Activated CD4-positive, alpha-beta T cell treated with anti-CD3 and anti-CD28 coated beads, Interleukin-2, Interleukin-4, amounts not matched to agents 100 ng/mL and 50 ng/mL, durations not matched to agents 16 hours and 8 hours (primary cell): Measurements from ENCODE around the gene ZBTB7A.

Source experiments
- DNase-seq: peaks from one replicate; pipeline ENCODE4 v3.0.0-alpha.2; 2020; ENCODE audit warnings: low spot score

Gene ZBTB7A

DNA sequence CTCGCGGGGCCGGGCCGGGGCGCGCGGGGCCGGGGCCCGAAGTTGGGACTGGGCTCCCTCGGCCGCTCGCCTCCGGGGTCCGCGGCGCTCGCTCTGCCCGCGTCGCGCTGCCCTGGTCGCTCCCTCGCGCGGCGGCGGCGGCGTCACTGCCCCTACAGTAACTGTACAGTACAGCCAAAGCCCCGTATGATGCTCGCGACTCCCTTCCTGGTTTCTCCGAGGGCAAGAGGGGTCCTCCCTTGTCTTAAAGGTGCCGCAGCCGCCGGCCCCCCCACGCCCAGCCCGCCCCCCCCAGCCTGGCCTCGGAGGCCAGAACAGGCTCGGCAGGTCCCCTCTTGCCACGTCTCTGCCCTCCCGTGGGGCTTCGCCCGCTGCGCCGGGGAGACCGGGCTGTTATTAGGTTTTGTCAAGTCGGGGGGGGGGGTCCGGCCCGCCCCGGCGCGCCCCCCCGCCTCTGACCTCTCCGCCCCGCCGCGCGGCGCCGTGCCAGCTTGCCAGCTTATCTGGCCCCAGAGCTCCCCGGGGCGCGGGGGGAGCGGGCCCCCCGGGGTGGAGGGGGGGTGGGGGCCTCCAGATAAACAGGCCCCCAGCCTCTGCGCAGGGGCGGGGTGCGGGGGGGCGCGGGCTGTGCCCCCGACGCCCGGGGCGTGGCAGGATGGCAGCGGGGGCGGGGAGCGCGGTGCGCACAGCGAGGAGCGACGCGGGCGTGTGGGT is at the start of gene ZBTB7A:
Gene ZBTB7A (minus strand): TSS at position 218 of the 714 bp plus-strand sequence. CDS start 11,667 bp downstream, outside the sequence.
- DNase-seq, result peak; percentile 60

DNA sequence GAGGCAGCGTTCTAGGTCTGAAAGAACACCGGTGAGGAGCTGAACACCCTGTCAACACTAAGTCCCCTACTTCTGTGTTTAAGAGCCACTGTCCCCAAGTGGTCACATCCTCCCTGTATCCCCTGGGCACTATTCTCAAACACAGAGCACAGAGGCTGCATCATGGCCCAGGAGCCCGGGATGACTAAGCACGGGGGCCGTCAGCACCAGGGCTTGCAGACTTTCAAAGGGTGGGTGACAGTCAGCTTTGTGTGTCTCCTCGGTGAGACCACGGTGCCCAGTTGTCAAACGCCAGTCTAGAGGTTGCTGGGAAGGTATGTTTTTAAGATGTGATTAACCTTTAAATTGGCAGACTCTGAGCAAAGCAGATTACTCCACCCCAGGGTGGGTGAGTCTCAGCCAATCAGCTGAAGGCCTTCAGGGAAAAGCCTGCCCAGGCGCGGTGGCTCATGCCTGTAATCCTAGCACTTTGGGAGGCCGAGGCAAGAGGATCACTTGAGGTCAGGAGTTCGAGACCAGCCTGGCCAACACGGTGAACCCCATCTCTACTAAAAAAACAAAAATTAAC is 49.2 kb upstream of the ZBTB7A start:
- DNase-seq, result no peak

DNA sequence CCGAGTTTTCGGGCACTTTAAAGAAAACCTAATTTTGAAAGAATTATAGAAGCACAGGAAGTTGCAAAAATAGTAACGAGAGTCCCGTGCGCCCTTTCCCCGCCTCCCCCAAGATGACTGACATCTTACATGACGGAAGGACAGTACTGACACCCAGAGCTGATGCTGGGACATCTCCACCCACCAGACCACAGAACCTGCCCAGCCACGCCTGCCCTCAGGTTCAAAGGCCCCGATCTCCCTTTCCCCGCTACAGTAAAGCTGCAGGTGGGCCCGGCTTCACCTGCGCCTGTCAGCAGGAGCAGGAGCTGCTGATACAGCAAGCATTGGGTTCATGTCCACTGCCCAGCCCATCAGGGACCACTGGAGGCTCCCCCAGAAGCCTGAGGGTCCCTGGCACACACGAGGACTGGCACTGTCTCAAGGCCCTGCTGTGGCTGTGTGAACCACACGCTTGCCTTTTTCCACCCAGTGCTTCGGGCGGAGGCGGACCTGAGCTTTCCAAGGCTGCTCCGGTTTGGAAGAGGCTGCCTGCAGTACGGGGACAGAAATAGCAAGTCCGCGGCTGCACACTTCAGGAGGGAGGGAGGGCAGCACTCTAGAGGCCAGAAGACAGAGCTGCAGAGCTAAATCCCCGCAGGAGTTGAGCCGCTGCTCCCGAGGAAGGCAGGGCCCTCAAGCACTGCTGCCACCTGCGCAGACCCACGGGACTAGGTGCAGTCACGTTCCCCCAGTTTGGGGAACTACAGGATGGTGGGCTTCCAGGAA is 48.5 kb upstream of the ZBTB7A start:
- peak; percentile 64 for DNase-seq

DNA sequence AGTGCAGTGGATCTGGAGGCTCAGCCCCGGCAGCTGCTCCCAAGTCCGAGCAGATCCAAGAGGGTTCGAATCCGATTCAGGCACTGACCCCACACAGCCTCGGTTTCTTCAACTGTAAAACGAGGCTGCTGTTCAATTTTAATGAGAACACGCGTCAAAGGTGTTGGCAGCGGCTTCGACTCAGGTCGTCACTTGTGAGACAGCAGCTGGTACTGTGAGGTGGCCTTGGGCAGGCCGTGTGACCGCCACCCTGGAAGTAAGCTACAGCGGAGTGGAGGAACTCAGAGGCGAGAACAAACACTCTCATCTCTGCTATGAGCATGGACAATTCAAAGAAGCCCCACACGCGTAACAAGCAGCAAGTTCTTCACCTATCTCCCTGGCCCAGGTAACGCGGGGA is 47.5 kb upstream of the ZBTB7A start:
- no peak for DNase-seq

DNA sequence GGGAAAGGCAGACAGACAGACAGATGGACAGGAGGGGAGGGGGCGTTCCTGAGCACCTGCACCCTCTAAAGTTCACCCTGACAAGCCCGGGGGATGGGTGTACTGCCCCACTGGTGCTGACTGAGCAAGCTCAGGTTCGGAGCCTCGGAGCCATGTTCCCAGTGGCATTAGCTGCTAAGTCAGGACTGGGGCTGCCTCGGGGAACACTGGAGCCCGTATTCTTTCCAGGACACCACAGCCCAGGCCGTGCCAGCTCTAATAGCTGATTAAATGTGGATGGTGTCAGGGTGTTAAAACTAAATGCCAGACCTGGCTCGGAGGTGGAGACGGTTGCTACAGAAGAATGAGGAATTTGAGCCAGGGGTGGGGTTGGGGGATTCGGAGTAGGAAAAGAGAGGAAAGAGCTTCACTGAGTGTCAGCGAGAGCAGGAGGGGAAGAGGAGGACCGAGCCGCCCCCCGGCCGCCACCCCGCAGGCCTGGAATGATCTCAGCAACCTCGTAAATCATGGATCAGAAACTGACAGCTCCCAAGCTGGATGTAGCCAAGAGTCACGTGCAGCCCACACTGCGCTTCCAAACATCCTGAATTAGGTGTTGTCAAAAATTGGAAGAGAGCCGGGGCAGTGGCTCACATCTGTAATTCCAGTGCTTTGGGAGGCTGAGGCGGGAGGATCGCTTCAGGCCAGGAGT is 46.8 kb upstream of the ZBTB7A start:
- DNase-seq, result no peak

DNA sequence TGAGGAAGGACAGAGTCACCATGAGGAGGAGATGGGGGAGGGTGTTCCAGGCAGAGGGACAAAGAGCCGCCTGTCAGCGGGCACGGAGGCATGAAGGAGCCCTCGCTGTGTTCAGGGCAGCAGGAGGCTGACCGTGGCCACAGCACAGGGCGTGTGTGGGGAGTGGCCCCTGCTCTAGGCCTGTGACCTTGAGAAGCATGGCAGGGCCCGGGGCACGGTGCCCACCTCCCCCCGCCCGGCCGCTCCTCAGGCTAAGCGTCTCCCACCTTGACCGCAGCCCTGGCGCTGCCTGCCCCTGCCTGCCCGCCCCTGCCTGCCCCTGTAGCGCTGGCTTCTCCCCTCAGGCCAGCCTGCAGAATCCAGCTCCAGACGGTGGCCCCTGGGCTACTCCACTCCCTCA is 45.7 kb upstream of the ZBTB7A start:
- no peak for DNase-seq

DNA sequence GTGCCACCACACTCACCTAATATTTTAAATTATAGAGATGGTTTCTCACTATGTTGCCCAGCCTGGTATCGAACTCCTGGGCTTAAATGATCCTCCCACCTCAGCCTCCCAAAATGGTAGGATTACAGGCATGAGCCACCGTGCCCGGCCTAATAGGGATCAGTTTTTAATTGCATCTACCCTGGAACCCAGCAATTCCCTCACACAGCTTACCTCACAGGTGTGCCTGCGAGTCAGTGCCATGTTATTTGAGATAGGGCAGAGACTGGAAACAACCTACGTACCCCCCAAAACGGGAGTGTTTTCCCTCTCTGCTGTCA is 42.9 kb upstream of the ZBTB7A start:
- DNase-seq, result no peak

DNA sequence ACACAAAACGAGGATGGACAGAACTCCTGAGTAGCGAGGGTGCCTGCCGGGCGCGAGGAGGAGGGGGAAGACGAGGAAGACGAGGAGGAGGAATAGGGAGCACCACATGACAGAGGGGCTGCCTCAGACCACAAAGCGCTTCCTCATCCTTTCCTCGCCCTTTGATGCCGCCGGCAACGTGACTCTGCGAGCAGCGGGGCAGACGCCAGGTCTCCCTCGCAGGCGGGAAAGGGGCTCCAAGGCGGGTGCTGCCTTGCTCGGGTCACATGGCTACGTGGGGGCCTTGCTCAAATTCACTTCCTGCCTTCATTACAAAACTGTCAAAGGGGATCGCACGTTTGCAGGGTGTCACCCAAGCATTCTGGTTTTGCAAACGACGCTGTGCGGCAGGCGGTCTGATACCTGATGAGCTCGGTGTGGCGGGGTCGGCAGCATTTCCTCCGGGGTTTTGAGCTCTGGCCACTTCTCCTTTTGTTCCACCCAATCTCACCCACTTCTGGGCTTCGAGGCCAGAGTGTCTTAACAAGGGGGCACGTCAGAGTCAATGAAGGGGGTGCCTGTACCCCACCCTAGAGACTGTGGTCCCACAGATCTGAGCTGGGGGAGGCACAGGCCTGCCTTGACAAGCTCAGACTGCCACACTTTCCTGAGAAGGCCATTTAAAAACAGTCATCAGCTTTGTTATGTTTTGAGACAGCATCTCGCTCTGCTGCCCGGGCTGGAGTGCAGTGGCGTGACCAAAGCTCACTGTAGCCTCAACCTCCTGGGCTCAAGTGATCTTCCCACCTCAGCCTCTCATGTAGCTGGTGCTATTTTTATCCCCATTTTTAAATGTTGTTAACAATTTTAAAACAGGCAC is 42.3 kb upstream of the ZBTB7A start:
- peak; percentile 44 for DNase-seq

DNA sequence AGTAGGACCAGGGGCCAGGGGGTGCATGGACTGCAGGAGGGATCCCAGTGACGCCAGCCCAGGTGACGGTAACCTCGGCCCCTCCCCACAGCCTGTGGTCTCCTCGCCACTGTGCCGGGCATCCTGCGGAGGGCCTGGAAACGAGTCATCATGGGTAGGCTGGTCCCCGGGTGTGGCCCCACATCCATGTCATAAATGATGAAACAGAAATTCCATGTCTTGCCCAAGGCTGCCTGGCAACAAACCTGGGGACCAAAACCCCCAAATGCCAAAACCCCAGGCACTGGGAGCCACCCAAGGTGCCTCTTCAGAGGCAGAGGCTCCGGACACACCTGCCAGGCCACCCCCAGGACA is 36.4 kb upstream of the ZBTB7A start:
- no peak for DNase-seq

DNA sequence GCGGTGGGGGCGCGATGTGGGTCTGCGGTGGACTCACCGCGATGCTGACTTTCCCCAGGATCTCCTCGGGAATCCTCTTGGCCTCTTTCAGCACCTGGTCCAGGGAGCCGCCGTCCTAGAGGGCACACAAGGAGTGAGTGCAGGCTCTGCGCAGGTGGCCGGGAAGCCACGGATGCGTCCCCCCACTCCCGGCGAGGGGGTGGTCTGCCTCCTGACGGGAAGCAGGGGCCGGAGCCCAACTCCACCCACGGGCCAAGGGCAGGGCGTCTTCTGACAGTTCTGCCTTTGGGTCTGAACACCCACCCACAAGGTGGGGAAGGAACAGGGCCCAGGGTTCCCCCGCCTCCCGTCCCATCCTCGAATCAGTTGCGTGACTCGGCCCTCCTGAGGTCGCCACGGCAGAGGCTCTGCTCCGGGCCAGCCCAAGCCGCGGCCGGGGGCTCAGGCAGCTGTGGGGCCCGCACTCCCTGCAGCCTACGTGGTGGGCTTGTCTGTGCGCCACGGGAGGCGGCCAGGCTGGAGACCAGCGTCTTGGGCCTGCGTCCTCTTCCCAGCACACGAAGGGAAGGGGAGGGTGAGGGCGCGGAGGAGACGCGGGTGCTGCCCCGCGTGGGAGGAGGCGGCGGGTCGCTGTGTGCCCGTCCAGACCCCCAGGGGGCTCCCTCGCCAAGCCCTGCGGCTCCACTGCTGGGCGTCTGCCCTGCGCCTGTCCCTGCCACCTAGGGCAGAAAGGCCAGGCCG is 35.8 kb upstream of the ZBTB7A start:
- no peak for DNase-seq

DNA sequence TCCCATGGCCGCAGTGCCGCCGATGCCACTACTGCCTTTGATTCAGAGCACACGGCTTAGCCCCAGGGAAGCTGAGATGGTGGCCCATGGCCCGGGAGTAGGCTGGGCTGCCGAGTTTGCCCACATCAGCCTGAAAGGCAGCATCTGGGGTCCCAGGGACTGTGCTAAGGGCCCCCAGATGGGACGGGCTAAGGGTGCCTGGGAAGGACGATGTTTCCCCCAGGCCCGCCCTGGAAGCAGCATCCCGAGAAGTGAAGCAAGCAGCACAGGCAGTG is 34.7 kb upstream of the ZBTB7A start:
- DNase-seq, result no peak

DNA sequence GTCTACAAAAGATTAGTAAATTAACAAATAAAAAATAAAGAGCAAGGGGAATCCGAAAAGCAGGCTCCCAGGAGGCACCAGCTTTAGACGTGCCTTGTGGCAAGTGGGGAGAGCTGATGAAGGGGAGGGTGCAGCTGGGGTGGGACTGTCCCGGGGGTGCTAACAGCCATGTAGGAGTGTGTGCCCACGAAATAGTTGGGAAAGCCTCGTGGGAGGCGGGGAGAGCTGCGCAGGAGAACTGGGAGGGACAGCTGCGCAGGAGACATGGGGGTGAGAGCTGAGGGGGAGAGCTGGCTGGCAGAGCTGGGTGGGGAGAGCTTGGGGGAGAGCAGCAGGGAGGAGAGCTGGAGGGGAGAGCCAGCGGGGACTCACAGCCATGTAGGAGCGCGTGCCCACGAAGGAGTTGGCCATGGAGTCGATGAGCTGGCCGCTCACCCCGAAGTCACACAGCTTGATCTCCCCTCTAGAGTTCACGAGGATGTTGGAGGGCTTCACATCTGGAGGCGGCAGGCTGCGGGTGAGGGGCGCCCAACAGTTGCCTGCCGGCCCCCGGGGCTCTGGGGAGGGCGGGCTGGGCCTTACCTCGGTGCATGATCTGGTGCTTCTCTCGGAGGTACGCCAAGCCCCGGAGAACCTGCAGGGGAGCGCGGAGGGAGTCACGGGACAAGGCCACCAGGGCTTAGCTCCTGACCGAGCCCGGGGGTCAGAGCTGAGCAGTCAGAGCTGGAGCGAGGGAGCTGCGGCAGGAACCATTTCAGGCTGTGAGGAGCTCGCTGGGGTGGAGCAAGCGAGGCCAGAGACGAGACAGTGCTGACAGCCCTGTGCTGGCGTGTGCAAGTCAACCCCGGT is 34.2 kb upstream of the ZBTB7A start:
- DNase-seq, result no peak

DNA sequence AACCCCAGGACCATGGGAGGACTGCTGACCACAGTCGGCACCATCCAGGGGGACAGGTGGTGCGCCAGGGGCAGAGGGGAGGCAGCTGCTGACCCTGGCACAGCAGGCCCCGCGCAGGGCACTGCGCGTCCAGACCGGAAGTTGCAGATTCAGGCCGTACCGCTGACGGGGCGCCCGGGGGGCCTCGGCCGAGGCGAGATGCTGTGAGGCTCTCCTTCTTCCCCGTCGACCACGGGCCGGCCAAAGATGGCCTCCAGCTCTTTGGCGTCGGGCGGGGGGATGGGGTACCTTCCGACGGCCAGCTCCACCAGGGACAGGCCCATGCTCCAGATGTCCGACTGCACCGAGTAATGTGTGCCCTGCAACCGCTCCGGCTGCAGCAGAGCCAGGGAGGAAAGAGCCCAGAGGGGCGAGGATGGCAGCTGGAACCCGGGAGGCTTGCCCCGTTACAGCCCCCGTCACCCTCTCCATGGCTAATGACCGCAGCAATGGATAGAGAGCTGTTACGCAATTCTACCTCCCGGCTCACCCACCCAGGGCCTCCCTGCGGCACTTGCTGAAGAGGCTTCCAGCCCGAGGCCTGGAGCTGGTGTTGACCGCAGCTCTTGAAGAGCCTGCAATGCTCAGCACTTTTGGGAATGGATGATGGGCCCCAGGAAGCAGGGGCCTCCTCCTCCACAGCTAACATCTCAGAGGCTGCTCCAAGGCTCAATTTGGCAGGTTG is 32.5 kb upstream of the ZBTB7A start:
- DNase-seq, result no peak

DNA sequence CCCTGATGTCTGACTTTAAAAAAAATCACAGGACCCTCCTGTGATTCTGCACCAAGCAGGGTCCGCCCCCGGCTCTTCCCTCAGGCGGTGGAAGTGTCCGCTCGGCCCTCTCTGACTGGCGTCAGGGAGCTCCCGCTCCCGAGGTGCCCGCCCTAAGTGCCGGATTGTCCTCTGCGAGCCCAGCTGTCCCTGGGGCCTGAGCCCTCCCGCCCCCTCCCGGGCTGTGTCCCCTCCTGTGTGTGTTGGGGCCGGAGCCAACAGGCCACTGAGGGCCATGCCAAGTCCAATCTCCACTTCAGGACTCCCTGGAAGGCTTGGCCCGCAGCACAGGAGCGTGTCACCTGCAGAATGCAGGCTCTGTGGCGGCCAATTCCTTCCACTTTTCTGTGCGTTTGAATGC is 31.8 kb upstream of the ZBTB7A start:
- no peak for DNase-seq

DNA sequence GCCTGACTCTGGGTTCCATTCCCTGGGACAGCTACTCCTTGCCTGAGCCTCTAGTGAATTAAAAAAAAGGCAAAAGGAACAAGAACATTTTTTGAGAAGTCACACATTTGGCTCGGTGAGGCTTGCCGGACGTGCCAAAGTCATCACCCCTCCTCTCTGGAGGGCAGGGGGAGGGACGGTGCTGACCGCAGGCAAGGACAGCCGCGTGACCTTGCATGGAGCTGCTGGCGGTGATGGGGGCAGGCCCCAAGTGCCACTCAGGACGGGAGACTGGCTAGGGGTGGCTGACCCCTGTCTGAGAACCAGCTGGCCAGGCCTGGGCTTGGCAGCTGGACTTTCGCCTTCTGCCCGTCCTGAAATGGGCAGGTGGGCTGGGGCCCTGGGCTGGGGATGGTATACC is 30.8 kb upstream of the ZBTB7A start:
- DNase-seq, result no peak

DNA sequence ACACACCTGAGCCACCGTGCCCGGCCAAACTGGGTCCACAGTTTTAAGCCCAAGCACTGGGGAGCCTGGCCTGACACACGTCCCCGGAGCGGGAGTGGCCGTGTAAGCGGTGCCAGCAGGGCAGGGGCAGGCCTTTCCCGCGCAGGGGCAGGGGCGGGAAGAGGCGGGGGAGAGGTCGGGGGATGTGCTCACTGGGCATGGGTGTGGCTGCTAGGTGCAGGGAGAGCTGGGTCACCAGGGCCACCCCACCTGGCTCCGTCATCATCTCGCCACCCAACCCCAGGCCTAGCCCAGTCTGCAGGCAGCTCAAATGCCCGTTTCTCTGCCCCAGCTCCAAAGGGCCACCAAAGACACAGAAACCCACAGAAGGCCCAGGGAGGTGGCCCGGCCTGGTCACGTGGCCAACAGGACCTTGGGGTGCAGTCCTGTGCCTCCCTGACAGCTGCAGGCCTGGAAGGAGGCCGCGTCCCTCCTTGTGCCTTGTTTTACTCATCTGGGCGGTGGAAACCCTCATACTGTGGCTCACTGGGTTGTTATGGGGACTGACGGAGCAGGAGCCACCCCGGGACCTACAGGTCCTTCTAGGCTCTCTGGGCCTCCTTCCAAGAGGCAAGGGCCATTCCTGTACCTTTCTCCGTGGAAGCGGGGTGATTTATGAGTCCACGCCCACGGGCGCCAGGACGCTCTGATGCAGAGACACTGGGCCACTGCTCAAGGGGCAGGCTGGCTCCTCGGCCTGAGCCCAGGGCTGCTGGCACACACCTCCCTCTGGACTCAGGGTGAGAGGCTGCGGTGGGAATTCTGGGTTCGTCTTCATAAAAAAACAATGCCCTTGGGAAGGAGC is 29.6 kb upstream of the ZBTB7A start:
- DNase-seq, result no peak

DNA sequence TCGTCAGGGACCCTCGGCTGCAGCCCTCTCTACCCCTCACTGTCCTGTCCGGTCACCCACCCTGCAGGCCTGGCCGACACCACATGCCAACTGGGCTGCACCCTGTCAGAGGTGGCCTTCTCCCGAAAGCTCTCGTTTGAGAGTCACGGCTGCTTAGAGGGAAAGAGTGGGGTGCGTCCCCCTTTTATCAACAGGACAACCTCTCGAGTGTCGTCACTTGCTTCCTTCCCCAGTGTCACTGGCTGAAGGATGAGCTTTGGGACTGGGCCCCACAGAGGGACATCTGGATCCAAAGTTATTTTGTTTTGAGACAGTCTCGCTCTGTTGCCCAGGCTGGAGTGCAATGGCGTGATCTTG is 28.8 kb upstream of the ZBTB7A start:
- DNase-seq, result no peak

DNA sequence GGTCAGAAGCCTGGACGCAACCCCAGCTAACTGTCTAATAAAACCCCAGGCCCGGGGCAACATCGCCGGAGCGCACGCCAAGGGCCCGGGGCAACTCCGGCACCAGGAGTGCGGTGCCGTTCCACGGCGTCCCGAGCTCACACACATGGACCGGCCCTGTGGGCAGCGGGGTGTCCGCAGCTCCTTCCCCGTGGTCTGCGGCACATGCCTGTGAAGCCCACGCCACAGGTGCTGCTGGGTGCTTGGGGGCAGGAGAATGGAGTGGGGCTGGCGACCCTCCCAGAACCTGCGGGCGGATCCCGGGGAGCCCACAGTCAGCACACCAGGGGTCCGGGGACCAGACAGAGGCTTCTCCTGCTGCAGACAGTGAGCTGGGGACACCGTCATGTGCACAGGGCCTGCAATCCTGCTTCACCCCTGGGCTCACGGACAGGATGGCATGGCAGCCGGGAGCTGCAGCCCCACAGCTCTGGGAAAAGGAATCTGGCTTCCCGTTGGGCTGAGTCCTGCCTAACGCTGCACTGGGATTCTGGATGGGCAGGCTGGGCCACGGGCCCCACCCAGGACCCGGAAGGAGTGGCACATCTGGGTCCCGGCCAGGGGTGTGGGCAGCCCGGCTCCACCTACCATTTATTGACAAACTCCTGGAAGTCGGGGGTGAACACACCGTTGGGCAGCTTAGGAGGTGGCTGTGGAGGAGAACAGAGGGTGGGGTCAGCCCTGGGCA is 28.2 kb upstream of the ZBTB7A start:
- no peak for DNase-seq
